GM04503 (cell line): ENCODE data around the gene NR2F6.
A peak's percentile ranks its signal among the peaks of the same experiment; 100 is the strongest.

ENCODE experiments used
- DNase-seq: peaks from one replicate; pipeline ENCODE4 v3.0.0-alpha.2; 2012; ENCODE audit warnings: low read depth

The NR2F6 gene

GRCh38 chr19:17237747-17238706, 7.7 kb downstream of the NR2F6 start:
- DNase-seq, result no peak

GRCh38 chr19:17236811-17237543, 8.7 kb downstream of the NR2F6 start:
- no peak for DNase-seq

DNA sequence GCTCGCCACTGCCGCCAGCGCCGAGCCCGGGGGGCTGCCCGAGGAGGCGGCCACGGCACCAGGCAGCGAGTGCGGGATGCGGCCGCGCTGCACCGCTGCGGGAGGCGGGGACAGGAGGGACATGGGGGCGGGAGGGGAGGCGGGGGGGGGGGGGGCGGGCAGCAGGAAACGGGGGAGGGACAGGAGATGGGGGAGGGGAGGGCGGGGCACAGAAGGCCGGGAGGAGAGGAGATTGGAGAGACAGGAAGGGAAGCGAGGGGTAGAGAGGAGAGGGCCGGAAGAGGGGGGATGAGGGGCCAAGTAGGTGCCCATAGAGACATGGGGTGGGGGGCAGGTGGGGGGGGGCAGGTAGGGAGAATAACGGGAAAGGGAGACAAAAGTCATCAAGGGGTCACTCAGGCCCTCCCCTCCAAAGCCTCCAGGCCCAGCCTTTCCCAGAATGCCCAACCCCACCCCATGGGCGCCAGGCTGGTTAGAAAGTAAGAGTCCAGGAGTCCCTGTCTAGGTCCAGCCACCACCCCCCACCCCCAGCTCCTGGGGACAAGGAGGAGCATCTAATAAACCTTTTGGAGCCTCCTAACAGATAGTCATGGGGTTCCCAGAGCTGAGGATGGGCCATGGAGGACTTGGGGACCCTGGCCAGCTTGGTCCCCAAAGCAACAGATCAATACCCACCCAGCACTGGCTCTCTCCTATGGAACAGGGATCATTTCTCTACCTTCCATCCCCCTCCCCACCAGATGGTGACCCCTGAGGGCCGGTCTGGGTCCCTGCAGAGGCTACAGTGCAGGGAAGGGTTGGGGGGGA, 9.5 kb downstream of the NR2F6 start:
- no peak for DNase-seq

DNA sequence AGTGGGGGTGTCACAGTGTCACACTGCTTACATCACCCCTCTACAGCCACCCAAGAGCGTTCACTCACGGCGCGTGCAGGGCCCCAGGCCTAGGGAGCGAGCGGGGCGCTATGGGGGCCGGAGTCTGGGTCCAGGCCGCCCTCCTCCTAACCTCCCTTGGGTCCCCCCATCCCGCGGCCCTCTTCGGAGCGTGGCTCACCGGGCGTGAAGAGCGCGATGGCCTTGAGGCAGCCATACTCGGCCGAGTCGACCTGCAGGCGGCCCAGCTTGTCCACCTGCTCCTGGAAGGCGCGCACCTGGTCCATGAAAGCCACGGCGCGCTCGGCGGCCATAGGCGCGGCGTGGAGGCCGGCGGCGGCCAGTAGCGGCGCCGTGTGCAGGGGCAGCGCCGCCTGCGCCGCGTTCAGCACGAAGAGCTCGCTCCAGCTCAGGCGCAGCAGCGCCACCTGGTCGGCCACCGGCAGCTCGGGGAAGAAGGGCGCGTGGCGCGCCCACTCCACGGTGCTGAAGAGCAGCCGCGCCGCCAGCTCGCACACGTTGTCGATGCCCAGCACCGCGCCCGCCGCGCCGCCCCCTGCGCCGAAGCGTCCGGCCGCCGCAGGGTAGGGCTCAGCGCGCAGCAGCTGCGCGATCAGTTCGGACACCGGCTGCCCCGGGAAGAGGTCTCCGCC, 10.3 kb downstream of the NR2F6 start:
- no peak for DNase-seq

DNA sequence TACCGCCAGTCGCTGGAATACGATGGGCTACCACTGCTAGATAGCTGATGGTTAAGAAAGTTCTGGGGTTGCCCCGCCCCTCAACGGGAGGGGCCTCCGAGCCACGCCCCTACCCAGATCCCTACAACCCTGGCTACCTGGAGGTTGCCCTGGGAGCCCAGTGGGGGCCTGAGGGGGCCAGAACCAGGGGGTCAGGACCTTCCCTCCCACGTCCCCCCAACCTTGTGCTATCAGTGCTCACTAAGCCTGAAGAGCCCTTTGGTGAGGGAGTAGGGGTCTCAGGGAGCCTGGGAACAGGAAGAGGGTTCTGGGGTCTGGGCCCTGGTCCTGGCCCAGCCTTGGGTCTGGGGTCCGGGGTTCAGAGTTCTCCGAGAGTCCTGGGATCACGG, 10.8 kb downstream of the NR2F6 start:
- no peak for DNase-seq

DNA sequence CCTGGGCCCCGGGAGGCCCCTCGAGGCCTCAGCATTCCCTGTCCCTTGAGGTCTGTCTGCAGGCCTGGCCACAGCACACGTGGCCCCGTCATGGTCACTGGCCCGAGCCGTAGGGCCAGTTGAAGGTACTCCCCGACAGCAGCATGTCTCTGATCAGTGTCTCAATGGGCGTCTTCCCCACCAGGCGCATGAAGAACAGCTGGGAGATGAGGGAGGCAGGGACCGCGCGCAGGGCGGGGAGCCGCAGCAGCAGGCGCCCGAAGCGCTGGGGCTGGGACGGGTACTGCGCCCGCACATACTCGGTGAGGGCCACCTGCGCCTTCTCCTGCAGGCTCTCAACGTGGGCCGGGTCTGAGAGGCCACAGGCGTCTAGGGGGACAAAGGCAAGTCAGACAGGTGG, 13.5 kb downstream of the NR2F6 start:
- no peak for DNase-seq

- DNase-seq, result no peak
These were observed 15.8 kb downstream of the NR2F6 start for GRCh38 chr19:17229890-17230289.

DNA sequence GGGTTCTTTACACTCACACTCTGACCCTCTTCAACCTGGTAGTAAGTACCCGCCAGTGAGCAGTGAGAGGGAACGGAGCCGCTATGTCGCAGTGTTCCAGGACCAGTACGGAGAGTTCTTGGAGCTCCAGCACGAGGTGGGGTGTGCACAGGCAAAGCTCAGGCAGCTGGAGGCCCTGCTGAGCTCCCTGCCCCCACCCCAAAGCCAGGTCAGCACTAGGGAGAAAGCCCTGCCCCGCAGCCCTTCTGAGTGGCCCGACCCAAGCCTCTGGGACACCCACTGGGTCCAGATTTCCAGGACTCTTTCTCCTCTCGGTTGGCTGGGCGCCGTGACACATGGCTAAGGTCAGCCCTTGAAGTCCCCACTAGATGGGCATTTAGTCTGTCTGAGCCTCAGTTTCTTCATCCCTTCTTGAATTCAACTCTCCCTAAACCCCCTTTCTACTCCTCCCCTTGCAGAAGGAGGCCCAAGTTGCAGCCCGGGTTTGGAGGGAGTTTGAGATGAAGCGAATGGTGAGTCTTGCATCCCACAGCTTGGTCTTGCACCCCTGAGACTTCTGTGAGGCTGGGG, 17.8 kb downstream of the NR2F6 start:
- no peak for DNase-seq

- peak; percentile 88 for DNase-seq
These were observed 19.5 kb downstream of the NR2F6 start, which contains the start of gene OCEL1 for GRCh38 chr19:17226002-17226933. TSS of gene OCEL1 (plus strand) at chr19:17226226. CDS start at chr19:17226248, 22 bp downstream.

DNA sequence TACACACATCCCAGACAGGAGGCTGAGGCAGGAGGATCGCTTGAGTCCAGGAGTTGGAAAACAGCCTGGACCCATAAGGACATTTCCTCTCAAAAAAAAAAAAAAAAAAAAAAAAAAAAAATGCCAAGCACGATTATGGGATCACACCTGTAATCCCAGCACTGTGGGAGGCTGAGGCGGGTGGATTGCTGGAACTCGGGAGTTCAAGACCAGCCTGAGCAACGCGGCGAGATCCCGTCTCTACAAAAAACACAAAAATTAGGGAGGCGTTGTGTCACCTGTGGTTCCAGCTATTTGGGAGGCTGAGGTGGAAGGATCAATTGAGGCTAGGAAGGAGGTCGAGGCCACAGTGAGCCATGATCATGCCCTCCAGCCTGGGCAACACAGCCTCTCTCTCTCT, 20.7 kb downstream of the NR2F6 start:
- DNase-seq, result no peak

DNA sequence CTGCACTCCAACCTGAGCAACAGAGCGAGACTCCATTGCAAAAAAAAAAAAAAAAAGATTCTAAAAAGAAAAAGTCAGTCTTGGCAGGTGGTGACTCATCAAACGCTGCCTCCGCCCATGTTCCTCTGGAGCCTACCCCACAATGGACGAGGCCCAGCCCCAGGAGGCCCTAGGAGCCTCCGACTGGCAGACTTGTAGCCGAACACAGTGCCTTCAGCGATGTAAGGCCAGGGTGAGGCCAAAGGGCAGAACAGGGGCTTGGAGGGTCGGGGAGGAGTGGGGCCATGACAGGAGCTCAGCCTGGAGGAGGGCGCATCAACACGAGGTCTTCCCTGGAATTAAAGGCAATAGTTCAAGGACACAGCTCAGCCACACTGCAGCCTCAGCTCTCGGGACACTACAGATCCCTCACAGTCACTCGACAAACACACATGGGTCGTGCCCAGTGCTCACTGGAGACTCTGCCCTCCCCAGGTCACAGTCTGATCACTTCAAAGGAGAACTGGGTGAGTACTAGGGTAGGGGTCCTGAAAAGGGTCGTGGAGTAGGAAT, 25.4 kb downstream of the NR2F6 start:
- DNase-seq, result peak; percentile 24

DNA sequence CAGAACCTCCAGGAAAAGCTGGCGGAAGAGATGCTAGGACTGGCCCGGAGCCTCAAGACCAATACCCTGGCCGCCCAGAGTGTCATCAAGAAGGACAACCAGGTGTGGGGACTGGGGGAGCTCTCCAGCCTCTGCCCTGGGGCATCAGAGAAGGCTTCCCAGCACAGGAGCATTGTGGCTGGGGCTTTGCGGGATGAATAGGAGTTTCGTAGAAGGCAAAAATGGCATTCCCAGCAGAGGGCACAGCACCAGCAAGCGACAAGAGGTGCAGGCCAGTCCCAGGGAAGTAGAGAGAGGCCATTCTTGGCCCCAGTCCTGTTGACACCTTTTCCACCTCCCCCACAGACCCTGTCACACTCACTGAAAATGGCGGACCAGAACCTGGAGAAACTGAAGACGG, 26.4 kb downstream of the NR2F6 start:
- DNase-seq, result no peak

DNA sequence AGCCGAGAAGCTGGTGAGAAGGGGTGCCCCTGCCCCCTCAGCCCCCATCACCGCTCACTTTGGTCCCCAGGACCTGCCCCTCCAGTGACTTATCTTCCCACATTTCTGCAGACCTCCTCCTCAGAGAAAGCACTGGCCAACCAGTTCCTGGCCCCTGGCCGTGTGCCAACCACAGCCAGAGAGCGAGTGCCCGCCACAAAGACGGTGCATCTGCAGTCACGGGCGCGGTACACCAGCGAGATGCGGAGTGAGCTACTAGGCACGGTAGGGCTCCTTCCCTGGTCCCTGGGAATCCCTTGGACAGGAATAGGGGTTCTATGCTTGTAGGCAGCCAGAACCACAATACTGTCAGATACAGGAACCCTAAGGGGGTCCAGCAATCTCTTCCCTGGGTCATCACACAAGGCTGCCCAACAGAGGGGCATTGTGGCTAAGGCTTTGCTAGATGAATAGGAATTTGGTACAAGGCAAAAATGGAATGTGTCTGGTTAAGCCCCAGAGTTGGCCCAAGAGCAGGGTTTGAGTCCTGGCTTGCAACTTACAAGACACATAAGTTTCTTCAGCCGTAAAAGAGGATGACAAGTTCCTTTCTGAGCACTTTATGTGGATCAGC, 29.6 kb downstream of the NR2F6 start:
- no peak for DNase-seq

DNA sequence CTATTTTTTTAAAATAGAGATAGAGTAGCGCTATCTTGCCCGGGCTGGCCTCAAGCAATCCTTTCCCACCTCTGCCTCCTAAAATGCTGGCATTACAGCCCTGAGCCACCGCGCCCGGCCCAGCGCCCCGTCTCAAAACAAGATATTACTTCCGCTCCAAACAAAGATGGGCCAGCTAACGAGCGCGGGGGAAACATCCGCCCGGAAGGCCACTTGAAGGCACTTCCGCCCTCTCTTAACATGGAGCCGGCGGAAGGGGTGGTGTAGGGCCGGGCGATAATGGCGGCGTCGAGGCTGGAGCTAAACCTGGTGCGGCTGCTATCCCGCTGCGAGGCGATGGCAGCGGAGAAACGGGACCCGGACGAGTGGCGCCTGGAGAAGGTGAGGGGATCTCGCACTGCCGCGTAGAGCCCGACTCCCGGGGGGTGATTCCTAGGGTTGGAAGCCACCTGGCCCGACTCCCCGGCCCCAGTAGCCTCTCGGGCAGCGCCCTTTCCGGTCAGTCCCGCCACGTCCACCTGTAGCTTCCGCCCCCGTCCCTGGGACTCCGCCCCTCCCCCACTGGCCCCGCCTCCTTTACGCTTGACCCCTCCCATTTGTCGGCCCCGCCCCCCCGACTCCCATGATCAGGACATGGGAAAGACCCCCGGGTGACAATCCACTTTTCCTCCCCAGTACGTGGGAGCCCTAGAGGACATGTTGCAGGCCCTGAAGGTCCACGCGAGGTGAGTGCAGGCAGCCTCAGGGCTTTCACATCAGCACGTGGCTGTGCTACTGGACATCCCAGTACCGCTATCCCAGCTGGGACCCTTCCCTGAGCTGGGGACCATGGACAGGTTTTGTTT, 30.4 kb downstream of the NR2F6 start, which contains the start of gene USE1:
Gene USE1, plus strand, starts transcription at position 231 of the 845 bp plus-strand sequence. Its CDS starts 49 bp downstream, at position 280.
- peak; percentile 65 for DNase-seq

DNA sequence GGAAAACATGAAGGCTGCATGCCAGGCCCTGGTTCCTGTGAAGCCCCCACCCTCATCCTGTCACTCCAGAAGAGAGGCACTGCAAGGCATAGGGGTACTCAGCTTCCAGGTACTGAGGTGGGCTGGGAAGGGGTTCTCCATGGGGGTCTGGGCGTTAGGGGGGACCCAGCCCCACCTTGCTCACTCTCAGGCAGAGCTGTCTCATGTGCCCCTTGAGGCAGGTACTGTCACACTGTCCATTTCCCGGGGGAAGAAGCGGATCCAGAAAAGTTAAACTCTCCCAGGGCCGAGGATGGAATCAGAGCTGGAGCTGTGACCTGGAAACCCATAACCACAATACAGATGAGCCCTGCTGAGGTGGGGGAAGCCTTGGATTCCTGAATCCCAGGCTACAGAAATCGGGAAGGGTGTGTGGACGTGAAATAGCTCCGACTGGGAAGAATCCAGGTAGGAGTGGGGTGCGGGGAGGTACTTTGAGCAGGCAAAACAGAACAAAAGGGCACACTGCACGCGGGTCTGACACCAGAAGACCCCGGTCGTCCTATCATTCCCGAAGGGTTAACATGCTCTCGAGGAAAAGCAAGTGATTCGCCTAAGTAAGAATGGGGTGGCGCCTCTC, 31.1 kb downstream of the NR2F6 start:
- no peak for DNase-seq

DNA sequence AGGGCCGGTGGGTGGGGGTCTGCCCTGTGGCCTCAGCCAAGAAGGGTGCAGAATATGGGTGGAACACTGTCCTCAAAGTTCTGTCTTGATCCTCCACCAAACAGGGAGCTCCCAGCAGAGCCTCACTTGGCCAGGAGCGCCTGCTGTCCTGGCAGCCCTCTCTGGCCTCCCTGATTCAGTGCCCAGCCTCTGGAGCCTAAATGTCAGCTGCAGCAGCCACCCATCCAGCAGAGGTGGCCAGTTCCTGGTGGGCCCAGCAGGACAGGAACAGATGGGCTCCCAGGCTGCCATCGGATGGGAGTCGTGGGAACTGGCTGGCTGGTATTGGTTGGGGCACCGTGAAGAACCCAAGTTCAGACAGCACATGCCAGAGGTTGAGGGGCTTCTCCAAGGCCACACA, 32.4 kb downstream of the NR2F6 start:
- DNase-seq, result no peak

DNA sequence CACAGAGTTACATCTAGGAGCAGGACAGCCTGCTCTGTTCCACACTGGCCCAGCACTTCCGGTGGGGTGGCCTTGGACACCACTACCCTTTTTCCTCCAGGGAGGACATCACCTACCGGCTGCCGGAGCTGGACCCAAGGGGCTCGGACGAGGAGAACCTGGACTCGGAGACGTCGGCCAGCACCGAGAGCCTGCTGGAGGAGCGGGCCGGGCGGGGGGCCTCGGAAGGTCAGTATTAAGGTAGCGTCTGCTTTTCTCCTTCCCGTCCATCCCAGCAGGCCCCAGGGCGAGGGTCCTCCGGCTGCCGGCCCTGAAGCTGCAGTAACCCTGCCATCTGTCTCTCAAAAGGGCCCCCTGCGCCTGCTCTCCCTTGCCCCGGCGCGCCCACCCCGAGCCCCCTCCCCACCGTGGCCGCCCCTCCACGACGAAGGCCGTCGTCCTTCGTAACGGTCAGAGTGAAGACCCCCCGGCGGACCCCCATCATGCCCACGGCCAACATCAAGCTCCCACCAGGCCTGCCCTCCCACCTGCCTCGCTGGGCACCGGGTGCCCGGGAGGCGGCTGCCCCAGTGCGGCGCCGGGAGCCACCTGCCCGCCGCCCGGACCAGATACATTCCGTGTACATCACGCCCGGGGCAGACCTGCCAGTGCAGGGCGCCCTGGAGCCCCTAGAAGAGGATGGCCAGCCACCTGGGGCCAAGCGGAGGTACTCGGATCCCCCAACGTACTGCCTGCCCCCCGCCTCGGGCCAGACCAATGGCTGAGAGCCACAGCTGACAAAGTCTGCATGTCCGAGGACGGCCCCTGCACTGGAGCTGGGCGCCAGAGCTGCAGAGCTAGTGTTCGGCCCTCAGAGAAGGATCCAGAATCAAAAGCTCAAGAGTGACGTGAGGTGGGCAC, 33.9 kb downstream of the NR2F6 start:
- DNase-seq, result no peak
